GM12865 (cell line): ENCODE measurements around the gene HOXD12.

ENCODE experiments used
- DNase-seq: peaks from one replicate; pipeline ENCODE4 v3.0.0; 2010; ENCODE audit warnings: low read depth
- H3K4me3 ChIP-seq: 2 replicates; pipeline ENCODE4 v1.5.1; 2011; ENCODE audit warnings: mild to moderate bottlenecking, low read depth, low read length, control low read depth
- TF ChIP-seq, protein P1 (sequence below): IDR thresholded peaks from 2 replicates; pipeline ENCODE4 v1.5.1; 2011; ENCODE audit warnings: low read length, control low read depth, low read depth, inconsistent platforms; ENCODE audit not compliant: insufficient read depth; ENCODE audit errors: missing control alignments

The HOXD12 gene

GRCh38 chr2:176085861-176086771, 13.5 kb upstream of the HOXD12 start:
- no peak overlapping the region for H3K4me3 ChIP-seq
- DNase-seq, result peak; percentile 16
- TF ChIP-seq, protein P1, sequence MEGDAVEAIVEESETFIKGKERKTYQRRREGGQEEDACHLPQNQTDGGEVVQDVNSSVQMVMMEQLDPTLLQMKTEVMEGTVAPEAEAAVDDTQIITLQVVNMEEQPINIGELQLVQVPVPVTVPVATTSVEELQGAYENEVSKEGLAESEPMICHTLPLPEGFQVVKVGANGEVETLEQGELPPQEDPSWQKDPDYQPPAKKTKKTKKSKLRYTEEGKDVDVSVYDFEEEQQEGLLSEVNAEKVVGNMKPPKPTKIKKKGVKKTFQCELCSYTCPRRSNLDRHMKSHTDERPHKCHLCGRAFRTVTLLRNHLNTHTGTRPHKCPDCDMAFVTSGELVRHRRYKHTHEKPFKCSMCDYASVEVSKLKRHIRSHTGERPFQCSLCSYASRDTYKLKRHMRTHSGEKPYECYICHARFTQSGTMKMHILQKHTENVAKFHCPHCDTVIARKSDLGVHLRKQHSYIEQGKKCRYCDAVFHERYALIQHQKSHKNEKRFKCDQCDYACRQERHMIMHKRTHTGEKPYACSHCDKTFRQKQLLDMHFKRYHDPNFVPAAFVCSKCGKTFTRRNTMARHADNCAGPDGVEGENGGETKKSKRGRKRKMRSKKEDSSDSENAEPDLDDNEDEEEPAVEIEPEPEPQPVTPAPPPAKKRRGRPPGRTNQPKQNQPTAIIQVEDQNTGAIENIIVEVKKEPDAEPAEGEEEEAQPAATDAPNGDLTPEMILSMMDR, result peak; percentile 18

DNA sequence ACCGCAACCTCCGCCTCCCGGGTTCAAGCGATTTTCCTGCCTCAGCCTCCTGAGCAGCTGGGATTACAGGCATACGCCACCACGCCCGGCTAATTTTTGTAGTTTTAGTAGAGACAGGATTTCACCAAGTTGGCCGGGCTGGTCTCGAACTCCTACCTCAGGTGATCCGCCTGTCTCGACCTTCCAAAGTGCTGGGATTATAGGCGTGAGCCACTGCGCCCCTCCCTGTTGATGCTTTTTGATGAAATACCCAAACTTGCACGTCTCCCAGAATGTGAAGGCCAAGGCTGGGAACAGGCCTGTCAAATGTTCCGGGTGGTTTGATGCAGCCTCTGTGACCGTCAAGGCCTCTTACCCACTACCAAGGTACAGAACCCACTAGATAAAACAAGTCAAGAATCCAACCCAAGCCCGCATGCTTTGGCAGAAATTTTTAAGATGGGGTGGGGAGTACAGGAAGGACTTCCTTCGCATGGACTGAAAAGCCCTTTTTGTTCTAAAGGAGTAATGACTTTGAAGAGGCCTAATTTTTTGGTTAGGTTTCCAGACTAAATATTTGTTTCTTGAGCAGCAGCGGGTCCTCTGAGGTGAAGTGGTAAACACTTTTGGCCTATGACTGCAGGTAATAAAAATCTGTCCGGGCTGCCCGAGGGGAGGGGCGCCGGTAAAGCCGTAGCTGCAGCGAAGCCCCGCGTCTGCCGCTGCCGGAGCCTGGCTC, 12.1 kb upstream of the HOXD12 start:
- TF ChIP-seq, protein P1, result no peak
- no peak for DNase-seq
- H3K4me3 ChIP-seq, result no peak overlapping the region

- no peak overlapping the region for H3K4me3 ChIP-seq
- peak; percentile 42 for DNase-seq
- TF ChIP-seq, protein P1, result peak; percentile 66
Observed at GRCh38 chr2:176088048-176088936, 11.3 kb upstream of the HOXD12 start.

- TF ChIP-seq, protein P1, result no peak
- no peak for DNase-seq
- H3K4me3 ChIP-seq, result no peak overlapping the region
Observed at GRCh38 chr2:176088937-176089842, 10.4 kb upstream of the HOXD12 start.

- no peak overlapping the region for H3K4me3 ChIP-seq
- TF ChIP-seq, protein P1, result no peak
- DNase-seq, result no peak
Observed at GRCh38 chr2:176089843-176090395, 9.7 kb upstream of the HOXD12 start.
